Measurements from ENCODE around the gene UMOD.

The UMOD gene

GRCh38 chr16:20352615-20353014 is at the start of gene UMOD:
Gene UMOD, minus strand, starts transcription at chr16:20352715. Its CDS starts 1,978 bp downstream, at chr16:20350737.
- no peak for DNase-seq (ENCODE audit: low read depth in 2 of 2)

DNA sequence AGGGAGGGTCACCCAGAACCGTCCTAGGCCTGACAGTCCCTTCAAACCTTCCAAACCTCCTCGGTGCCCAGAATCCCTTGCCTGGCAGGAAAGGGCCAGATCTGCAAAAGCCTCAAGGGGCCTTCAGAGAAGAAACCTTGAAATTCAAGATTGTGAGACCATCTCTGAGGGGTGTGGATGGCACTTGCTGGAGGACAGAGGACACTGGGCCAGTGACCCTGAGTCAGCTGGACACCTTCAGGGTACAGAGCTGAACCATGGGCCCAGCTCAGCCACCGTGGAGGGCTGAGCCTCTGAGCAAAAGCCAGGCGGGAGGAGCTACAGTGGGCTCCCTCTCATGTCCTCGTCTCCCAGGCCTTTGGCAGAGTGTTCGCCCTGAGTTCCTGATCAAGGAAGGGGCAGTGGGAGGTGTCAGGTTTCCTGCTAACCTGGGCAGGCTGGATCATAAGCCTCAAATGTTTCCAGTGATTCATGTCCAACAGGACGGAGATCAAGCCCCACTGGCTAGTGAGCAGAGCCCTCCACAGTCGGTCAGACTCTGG is 49.0 kb upstream of the UMOD start:
- DNase-seq (ENCODE audit: low read depth in 2 of 2) = no peak

DNA sequence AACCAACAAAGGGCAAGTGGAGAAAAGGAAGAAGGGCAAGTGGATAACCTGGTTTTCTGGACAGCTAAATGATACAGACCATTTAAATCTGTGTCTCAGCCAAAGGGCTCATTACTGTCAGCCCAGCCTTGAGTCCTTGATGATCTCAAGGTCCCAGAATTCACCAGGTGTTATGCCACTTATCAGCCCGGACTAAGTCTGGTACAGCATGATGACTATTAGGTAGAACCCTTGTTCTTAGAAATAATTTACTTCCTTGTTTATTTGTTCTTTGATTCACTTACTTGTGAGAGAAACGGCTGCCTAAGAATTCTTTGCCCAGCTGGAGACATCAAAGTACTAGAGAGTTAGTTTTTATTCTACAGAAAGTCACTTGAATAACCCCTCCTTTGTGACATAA is 48.6 kb upstream of the UMOD start:
- DNase-seq (ENCODE audit: low read depth in 2 of 2) = no peak

DNA sequence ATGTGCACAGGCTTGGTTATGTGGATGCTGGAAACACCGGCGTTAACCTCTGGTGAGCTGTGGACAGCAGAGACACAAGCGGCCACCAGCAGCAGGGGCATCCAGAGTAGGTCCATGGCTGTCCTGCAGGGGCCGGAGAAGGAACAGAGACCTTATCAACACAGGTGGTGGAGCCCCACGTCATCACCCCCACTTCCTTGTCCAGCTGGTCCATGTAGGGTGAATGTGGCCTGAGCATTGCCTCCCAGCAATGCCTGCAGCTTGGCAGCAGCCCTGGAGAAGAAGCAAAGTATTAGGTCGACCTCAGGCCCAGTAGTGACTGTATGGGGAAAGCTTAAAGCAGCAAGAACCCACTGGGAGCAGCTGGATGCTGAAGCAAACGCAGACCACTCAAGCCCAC is 46.7 kb upstream of the UMOD start:
- DNase-seq (ENCODE audit: low read depth in 2 of 2) = no peak

DNA sequence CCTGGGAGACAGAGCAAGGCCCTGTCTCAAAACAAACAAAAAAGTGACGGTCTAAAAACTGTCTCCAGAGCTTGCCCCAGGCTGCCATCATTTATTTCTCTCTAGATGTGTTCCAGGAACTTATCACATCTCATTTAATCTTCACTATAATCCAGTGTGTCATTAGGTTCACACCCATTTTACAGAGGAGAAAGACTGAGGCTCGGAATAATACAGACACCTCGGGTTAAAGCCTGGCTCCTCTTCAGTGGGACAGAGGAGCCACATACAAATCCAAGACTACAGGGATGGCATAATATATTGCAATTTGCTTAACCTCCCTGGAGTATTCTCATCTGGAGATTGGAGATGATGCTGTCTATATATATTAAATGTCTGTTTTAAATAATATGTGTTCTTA is 46.1 kb upstream of the UMOD start:
- DNase-seq (ENCODE audit: low read depth in 2 of 2) = no peak

- DNase-seq (ENCODE audit: low read depth in 2 of 2) = no peak
These were observed 45.1 kb upstream of the UMOD start for GRCh38 chr16:20397468-20398074.

GRCh38 chr16:20396846-20397467 is 44.4 kb upstream of the UMOD start:
- no peak for DNase-seq (ENCODE audit: low read depth in 2 of 2)

DNA sequence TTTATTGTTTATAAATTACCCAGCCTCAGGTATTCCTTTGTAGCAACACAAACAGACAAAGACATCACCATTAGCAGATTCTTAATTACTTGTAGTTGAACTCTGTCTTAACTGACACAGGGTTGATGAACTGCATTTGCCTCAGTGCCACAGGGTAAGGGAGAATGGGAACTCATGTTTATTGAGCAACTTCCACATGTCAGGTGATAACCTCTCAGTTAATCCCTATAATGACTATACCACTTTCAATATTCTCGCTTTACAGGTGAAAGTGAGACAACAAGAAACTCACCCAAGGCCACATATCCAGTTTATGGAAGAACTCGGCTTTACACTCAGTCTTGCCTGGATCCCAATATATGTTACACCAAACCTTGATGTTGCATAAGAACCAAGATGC is 43.4 kb upstream of the UMOD start:
- DNase-seq (ENCODE audit: low read depth in 2 of 2) = no peak

GRCh38 chr16:20393801-20394577 is 41.5 kb upstream of the UMOD start:
- no peak for DNase-seq (ENCODE audit: low read depth in 2 of 2)

DNA sequence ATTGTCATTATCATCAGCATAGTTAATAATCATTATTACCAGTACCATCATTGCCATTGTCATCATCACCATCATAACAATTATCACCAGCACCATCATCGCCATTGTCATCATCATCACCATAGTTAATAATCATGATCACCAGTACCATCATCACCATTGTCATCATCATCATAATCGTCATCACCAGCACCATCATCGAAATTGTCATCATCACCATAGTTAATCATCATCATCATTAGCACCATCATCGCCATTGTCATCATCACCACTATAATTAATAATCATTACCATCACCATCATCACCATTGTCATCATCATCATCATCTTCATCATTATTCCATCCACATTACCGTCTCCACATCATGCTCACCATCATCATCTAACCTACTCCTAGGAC is 38.5 kb upstream of the UMOD start:
- DNase-seq (ENCODE audit: low read depth in 2 of 2) = no peak

GRCh38 chr16:20388854-20389253 is 36.3 kb upstream of the UMOD start:
- no peak for DNase-seq (ENCODE audit: low read depth in 2 of 2)

GRCh38 chr16:20387978-20388377 is 35.5 kb upstream of the UMOD start:
- no peak for DNase-seq (ENCODE audit: low read depth in 2 of 2)

- DNase-seq (ENCODE audit: low read depth in 2 of 2) = peak; percentile 44 to 57
These were observed 33.6 kb upstream of the UMOD start for GRCh38 chr16:20385844-20386832.

DNA sequence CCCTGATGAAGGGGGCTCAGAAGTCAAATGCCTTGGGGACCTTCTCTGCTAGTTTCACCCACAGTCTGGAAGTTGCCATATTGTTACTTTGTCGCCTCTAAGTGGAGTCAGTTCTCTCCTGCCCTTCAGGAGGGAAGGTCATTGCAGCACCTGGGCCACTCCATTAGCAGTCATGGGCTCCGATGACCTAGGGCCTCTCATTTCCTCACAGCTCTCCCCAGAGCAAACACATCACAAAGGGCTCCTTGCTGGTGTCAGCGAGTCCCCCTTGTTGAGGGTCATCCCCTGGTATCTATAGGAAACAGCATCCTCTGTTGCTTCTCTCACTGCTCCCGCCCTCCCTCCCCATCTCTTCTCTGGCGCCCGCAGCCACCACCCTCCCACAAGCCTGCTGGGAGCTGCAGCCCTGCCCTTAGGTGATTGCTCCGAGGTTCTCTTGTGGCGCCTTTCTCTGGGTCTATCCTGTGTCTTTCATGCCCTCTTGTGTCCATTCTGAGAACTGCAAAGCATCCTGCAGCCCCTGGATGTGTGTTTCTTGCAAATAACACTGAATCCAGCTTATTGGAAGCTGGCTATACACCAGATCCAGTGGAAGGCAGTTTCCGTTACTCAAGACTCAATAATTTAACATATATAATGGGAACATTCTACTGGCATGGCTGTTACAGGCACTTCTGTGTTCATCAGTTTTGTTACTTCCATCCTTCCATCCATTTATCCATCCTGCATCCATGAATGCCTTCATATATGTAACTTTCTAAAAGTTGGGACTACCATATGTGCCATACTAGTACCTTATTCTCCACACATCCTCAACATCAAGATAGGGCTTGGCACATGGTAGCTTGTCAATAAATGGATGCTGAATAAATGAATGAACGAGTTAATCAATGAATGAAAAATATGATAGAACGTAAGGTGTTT is 30.9 kb upstream of the UMOD start:
- peak; percentile 21 to 26 for DNase-seq (ENCODE audit: low read depth in 2 of 2)

GRCh38 chr16:20382202-20382948 is 29.9 kb upstream of the UMOD start:
- no peak for DNase-seq (ENCODE audit: low read depth in 2 of 2)

DNA sequence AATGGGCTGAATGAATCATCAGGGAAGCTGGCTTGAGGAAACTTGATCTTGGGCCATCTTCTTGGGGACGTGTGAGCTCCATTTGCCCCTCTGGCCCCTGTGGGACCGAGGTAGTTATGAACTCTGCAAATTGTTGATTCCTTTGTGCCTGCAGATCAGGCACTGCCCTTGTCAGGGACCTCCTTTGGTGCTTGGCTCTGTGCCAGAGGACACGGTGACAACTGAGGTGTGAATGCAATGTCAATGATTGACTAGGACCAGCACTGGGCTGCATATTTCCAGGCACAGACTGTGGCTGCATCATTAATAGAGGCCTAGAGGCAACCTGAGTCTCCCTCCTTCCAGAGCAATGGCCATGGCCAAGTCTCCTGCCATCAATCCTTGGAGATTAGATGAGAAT is 28.3 kb upstream of the UMOD start:
- no peak for DNase-seq (ENCODE audit: low read depth in 2 of 2)

DNA sequence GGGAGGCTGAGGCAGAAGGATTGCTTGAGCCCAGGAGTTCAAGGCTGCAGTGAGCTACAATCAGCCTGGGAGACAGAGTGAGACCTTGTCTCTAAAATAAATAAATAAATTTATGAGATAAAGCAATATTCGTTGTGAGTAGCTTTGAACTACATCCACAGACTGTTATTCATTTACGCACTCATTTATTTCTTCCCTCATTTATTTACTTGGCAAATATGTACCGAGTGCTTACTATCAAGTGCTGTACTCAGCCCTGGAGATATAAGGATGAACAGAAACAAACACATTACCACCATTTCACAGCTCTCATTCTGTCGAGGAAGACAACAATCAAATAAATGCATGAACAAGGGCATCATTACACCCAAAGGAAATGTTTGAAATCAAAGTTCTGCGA is 24.7 kb upstream of the UMOD start:
- DNase-seq (ENCODE audit: low read depth in 2 of 2) = no peak

DNA sequence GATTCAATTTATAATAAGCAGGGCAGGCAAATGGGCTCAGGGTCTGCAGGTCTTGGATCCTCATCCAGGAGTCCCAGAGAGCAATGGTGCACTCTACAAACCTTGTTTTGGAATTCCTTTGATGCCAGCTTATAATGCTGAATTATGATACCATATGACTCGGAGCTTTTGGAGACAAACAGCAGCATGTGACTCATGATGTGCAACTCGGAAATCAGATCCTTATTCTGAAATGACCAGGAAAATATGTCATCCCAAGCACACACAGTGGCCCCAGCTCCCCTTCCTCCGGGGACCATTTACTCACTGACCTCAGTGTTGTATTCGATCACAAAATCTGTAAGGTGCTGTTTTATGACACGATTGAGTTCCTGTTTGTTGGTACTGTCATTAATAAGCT is 20.2 kb upstream of the UMOD start:
- no peak for DNase-seq (ENCODE audit: low read depth in 2 of 2)

DNA sequence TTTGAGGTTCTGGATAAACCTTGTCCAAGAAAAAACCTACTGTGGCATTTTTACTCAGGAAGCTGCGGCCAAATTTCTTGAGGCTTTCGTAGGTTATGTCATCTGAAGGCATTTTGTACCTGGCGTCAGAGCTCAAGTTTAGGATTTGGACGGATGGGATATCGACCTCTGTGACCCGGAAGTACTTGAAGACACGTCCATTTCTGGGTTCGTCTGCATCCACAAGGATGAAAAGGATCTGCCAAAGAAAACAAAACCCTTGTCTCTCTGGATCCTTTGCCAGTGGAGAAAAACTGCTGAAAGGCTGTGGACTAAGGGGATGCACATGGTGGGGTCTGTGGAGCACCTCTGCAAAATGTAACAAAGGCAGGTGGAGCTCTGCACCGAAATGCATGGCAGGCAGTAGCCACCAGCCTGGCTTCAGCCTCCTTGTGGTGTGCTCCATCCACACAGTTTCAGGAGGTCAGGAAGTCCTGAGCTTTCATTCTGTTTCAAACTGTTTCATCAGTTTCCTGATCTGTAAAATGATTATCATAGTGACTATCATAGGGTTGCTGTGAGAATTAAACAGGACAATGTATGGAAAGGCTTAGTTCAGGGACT is 17.0 kb upstream of the UMOD start:
- DNase-seq (ENCODE audit: low read depth in 2 of 2) = no peak

Measured in stimulated activated CD4-positive, alpha-beta T cell treated with anti-CD3 and anti-CD28 coated beads, Interleukin-4, amount 100 ng/mL, for 48 hours (primary cell).